ENCODE results near the gene CD207. TPM values are rescaled to one million over a fixed set of nuclear protein-coding genes. Genes with fewer than 3 reads are reported as not detected.

The CD207 gene
- total RNA-seq, 1 experiment from 2014 or later, result 0.16 TPM

DNA sequence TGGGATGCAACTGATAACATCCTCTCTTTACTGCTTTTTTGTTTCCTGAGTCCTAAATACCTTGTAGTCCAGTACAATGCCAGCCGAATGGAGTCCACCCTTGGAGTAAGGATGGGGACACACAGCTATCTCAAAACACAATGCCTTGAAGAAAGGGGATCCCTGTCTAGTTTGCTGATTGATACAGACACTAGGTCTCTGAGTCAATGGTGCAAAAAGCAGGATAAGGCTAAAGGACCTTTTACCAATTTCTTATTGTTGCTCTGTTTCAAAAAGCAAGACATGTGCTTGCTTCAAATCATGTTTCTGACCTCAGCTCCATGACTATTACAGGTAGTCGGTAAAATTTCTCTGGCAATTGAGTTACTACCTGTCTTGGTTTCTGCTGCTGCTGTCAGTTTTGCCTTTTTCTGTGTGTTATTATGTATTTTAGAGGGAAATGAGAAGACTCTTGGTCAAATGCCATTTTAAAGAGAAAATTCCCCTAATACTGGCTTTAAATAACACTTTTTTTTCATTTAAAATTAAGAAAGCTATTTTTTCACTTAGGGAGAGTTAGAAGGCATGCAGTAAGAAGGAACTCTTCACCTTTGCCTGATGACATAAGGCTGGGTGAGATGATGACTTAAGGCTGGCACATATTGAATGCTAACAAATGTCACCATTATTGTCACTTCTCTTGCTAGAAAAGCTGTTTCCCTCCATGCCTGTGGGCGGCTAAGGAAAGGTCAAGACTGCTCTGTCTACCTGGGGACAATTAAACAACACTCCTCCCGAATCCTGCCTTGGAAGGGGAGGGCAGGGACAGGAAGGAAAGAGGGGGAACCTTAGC, 40.2 kb downstream of the CD207 start:
- H3K36me3 ChIP-seq (ENCODE audit: control insufficient read depth, insufficient read depth, low read length), result no peaks in the 10 kb centered on the region
- no peak for DNase-seq
- peaks cover 6% of the 10 kb centered on the region; the same call in 1 of the 2 replicates for H3K9me3 ChIP-seq
- H3K4me3 ChIP-seq (ENCODE audit: low read depth, low read length), result no peak overlapping the region
- POLR2A ChIA-PET, result no interaction called here
- intact Hi-C loops (cut with micrococcal nuclease; ENCODE audit: unreplicated experiment), result no loop called here
- H3K9me3 Mint-ChIP-seq (ENCODE audit: unreplicated experiment), result peaks cover 11% of the 10 kb centered on the region
- no peaks in the 10 kb centered on the region for H3K27me3 ChIP-seq (replicated peaks; ENCODE audit: control insufficient read depth, insufficient read depth, low read length)
- no peak overlapping the region for H3K27ac Mint-ChIP-seq (ENCODE audit: unreplicated experiment)
- no peaks in the 10 kb centered on the region for H3K36me3 Mint-ChIP-seq (ENCODE audit: insufficient read depth, unreplicated experiment)
- H3K27me3 Mint-ChIP-seq (ENCODE audit: insufficient read depth, unreplicated experiment), result peaks cover 16% of the 10 kb centered on the region
- TF ChIP-seq, protein P1, sequence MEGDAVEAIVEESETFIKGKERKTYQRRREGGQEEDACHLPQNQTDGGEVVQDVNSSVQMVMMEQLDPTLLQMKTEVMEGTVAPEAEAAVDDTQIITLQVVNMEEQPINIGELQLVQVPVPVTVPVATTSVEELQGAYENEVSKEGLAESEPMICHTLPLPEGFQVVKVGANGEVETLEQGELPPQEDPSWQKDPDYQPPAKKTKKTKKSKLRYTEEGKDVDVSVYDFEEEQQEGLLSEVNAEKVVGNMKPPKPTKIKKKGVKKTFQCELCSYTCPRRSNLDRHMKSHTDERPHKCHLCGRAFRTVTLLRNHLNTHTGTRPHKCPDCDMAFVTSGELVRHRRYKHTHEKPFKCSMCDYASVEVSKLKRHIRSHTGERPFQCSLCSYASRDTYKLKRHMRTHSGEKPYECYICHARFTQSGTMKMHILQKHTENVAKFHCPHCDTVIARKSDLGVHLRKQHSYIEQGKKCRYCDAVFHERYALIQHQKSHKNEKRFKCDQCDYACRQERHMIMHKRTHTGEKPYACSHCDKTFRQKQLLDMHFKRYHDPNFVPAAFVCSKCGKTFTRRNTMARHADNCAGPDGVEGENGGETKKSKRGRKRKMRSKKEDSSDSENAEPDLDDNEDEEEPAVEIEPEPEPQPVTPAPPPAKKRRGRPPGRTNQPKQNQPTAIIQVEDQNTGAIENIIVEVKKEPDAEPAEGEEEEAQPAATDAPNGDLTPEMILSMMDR (IDR thresholded peaks at IDR 0.05; ENCODE audit: insufficient read depth in 1 of 2, low read depth in 1 of 2, low read length in 1 of 2, severe bottlenecking in 1 of 2, unreplicated experiment in 1 of 2), result no peak
- no peak overlapping the region for H3K4me3 Mint-ChIP-seq (ENCODE audit: unreplicated experiment)
- CTCF ChIA-PET, result no interaction called here
- no peaks in the 10 kb centered on the region for H3K4me1 Mint-ChIP-seq (ENCODE audit: low read depth, unreplicated experiment)
- no peaks in the 10 kb centered on the region for H3K4me1 ChIP-seq
- BruUV-seq (replicated peaks), result no TSS peak

DNA sequence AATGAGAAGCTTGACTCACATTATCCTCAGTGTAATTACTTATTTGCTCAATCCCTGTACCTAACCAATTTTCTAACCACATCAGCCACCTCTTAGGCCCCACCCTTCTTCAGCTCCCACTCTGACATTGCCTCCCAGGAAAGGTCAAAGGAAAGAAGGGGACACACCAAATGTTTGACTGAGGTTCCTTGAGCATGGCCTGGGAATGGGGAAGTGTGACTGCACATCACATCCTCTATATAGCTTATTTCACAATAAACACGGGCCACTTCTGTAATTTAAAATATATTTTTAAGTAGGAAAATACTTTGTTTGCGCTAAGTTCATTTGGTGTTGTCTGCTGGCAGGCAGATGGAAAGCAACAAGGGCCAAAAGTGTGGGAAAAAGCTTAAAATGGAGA, 42.2 kb downstream of the CD207 start:
- CTCF ChIA-PET, result no interaction called here
- H3K4me3 Mint-ChIP-seq (ENCODE audit: unreplicated experiment), result no peak overlapping the region

DNA sequence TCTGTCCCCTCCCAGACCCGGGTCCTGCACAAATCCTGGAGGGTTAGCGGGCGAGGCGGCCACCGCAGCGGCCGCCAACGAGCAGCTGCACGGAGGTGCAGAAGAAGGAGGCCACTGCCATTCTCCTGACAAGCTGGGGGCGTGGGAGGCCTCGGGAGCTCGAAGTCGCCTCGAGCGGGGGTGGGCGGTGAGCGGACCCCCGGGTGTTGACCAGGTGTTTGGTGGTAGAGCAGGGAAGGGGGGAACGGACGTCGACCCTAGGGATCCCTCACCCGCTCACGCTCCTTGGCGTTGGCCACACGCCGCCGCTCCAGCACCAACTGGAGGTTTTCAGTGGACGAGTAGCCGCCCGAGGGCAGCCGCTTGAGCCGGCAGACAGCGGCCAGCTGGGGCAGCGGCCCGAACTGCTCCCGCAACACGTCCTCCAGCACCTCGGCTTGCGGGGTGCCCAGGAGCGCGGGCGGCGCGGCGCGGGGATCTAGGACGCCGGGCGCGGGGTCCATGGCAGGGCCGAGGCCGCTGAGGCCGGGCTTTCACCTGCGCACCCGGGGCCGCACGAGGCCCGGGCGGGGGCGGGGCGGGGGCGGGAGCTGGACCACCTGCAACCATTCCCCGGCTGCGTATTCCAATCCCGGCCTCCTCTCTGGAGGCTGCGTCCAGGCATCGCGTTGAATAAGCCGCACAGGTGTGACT, 45.3 kb downstream of the CD207 start, which contains the start of gene FIGLA:
FIGLA (minus strand) TSS at position 508 of the 693 bp plus-strand sequence; CDS start at position 503, 5 bp downstream.
- Mint-ChIP-seq H3K27ac (ENCODE audit: unreplicated experiment) (no peak within 1 kb of the TSS), H3K9me3 (ENCODE audit: unreplicated experiment) (no peaks in the 10 kb centered on the region), H3K27me3 (ENCODE audit: insufficient read depth, unreplicated experiment) (peaks cover 27% of the 10 kb centered on the region), H3K36me3 (ENCODE audit: insufficient read depth, unreplicated experiment) (no peaks in the 10 kb centered on the region), H3K4me3 (ENCODE audit: unreplicated experiment) (no peak within 1 kb of the TSS), H3K4me1 (ENCODE audit: low read depth, unreplicated experiment) (no peaks in the 10 kb centered on the region)
- TF ChIP-seq, protein P1 (IDR thresholded peaks at IDR 0.05; ENCODE audit: insufficient read depth in 1 of 2, low read depth in 1 of 2, low read length in 1 of 2, severe bottlenecking in 1 of 2, unreplicated experiment in 1 of 2), result no peak
- no TSS peak for BruUV-seq (replicated peaks)
- Histone ChIP-seq H3K4me1 (no peaks in the 10 kb centered on the region), H3K4me3 (ENCODE audit: low read depth, low read length) (no peak within 1 kb of the TSS), H3K9me3 (no peaks in the 10 kb centered on the region), H3K27me3 (replicated peaks; ENCODE audit: control insufficient read depth, insufficient read depth, low read length) (0 out of 2 replicates have a peak, but pooled peaks cover 1% of the 10 kb centered on the region), H3K36me3 (ENCODE audit: control insufficient read depth, insufficient read depth, low read length) (no peaks in the 10 kb centered on the region)
- POLR2A ChIA-PET, result no interaction called here
- DNase-seq, result no peak
- CTCF ChIA-PET, result no interaction called here
- intact Hi-C loops (cut with micrococcal nuclease; ENCODE audit: unreplicated experiment), result no loop called here

More for the DNA sequence above, 42.2 kb downstream of the CD207 start:
- H3K4me1 Mint-ChIP-seq (ENCODE audit: low read depth, unreplicated experiment), result no peaks in the 10 kb centered on the region
- Histone ChIP-seq H3K4me1 (no peaks in the 10 kb centered on the region), H3K9me3 (no peaks in the 10 kb centered on the region), H3K27me3 (replicated peaks; ENCODE audit: control insufficient read depth, insufficient read depth, low read length) (no peaks in the 10 kb centered on the region), H3K36me3 (ENCODE audit: control insufficient read depth, insufficient read depth, low read length) (no peaks in the 10 kb centered on the region), H3K4me3 (ENCODE audit: low read depth, low read length) (no peak overlapping the region)
- no TSS peak for BruUV-seq (replicated peaks)
- peaks cover 21% of the 10 kb centered on the region for H3K27me3 Mint-ChIP-seq (ENCODE audit: insufficient read depth, unreplicated experiment)
- H3K27ac Mint-ChIP-seq (ENCODE audit: unreplicated experiment), result no peak overlapping the region
- DNase-seq, result no peak
- intact Hi-C loops (cut with micrococcal nuclease; ENCODE audit: unreplicated experiment), result no loop called here
- TF ChIP-seq, protein P1 (IDR thresholded peaks at IDR 0.05; ENCODE audit: insufficient read depth in 1 of 2, low read depth in 1 of 2, low read length in 1 of 2, severe bottlenecking in 1 of 2, unreplicated experiment in 1 of 2), result no peak
- H3K9me3 Mint-ChIP-seq (ENCODE audit: unreplicated experiment), result no peaks in the 10 kb centered on the region
- no peaks in the 10 kb centered on the region for H3K36me3 Mint-ChIP-seq (ENCODE audit: insufficient read depth, unreplicated experiment)
- POLR2A ChIA-PET, result no interaction called here
